ENCODE data around the gene KIAA0408. TPM values are rescaled to one million over a fixed set of nuclear protein-coding genes. Genes with fewer than 3 reads are reported as not detected.

The KIAA0408 gene
- total and polyA plus RNA-seq, 2 of the 8 experiments (the other 6 are each of a cell fraction or from before 2014, with no cell fraction given) = 3.3 to 10.8 TPM

- TF ChIP-seq ATF2 (IDR thresholded peaks at IDR 0.05; ENCODE audit: low read length) (no peak), RNF2 (IDR thresholded peaks at IDR 0.05; ENCODE audit: borderline replicate concordance, low read depth, low read length, missing control alignments, poor library complexity, severe bottlenecking) (no peak), KDM1A (IDR thresholded peaks at IDR 0.05; ENCODE audit: borderline replicate concordance, low read length) (no peak), FOSL1 (IDR thresholded peaks at IDR 0.05; ENCODE audit: insufficient read depth, low read depth, low read length) (no peak), CHD1 (IDR thresholded peaks at IDR 0.05; ENCODE audit: low read depth, low read length) (no peak), MAFK (IDR thresholded peaks at IDR 0.05; ENCODE audit: low read depth, low read length) (no peak), ATF3 (IDR thresholded peaks at IDR 0.05; ENCODE audit: insufficient read depth, low read depth, low read length) (no peak), CEBPB (IDR thresholded peaks at IDR 0.05; ENCODE audit: low read depth, low read length) (no peak), SUZ12 (IDR thresholded peaks at IDR 0.05; ENCODE audit: low read length) (no peak)
These were observed 2.7 kb downstream of the KIAA0408 start (continued) for GRCh38 chr6:127456465-127456864.

Data from H1 (cell line).